Measurements from ENCODE around the gene KCNJ3. TPM values are rescaled to one million over a fixed set of nuclear protein-coding genes. Genes with fewer than 3 reads are reported as not detected.

The KCNJ3 gene
- total RNA-seq, 1 experiment from 2014 or later = 0.11 TPM

- no peak overlapping the region for H2AFZ ChIP-seq (ENCODE audit: low read length)
Measured at GRCh38 chr2:154699575-154699930, 1.1 kb downstream of the KCNJ3 start.

More at GRCh38 chr2:154699575-154699930, 1.1 kb downstream of the KCNJ3 start:
- Histone ChIP-seq H3K4me1 (ENCODE audit: insufficient read depth, low read length) (no peaks in the 10 kb centered on the region), H3K23me2 (ENCODE audit: insufficient read length, low read depth, low read length, poor library complexity, severe bottlenecking) (peaks cover 10% of the 10 kb centered on the region), H4K91ac (ENCODE audit: insufficient read length, low read depth, low read length) (no peak overlapping the region), H3T11ph (ENCODE audit: low read length) (no peak overlapping the region), H3K27me3 (ENCODE audit: insufficient read depth, low read length) (no peaks in the 10 kb centered on the region; the same call in 1 of the 2 replicates), H2BK120ac (ENCODE audit: low read depth, low read length, poor library complexity, severe bottlenecking) (no peak overlapping the region), H2BK12ac (ENCODE audit: insufficient read length, low read depth, low read length) (no peak overlapping the region), H3K4ac (ENCODE audit: low read depth, low read length) (no peak overlapping the region), H2BK20ac (ENCODE audit: low read depth, low read length, poor library complexity, severe bottlenecking) (no peak overlapping the region), H3K4me2 (ENCODE audit: insufficient read depth, insufficient read length, low read length) (no peak overlapping the region), H3K27ac (ENCODE audit: insufficient read length, low read depth, low read length) (no peak overlapping the region), H4K20me1 (ENCODE audit: control insufficient read depth, insufficient read depth, insufficient read length) (no peaks in the 10 kb centered on the region), H3K79me1 (ENCODE audit: insufficient read depth, low read depth, low read length, poor library complexity, severe bottlenecking) (no peaks in the 10 kb centered on the region), H3K14ac (ENCODE audit: insufficient read depth, low read length) (no peak overlapping the region), H3K9me3 (ENCODE audit: control insufficient read depth, low read depth, low read length) (no peaks in the 10 kb centered on the region), H3K79me2 (ENCODE audit: insufficient read depth, low read length) (no peaks in the 10 kb centered on the region), H3K9ac (ENCODE audit: extremely low read depth, insufficient read length, low read length) (no peak overlapping the region), H2AK5ac (ENCODE audit: insufficient read length, low read length) (no peak overlapping the region), H4K5ac (ENCODE audit: insufficient read length, low read depth, low read length) (no peak overlapping the region), H4K8ac (replicated peaks; ENCODE audit: insufficient read length, low read depth, low read length) (no peak overlapping the region), H3K23ac (ENCODE audit: insufficient read length, low read depth, low read length) (no peak overlapping the region), H2BK15ac (ENCODE audit: low read depth, low read length) (no peak overlapping the region), H3K56ac (ENCODE audit: insufficient read length, low read depth, low read length) (no peak overlapping the region), H2BK5ac (ENCODE audit: insufficient read length, low read length) (no peak overlapping the region), H3K18ac (ENCODE audit: insufficient read length, low read depth, low read length) (no peak overlapping the region)
- H3K36me3 Mint-ChIP-seq (ENCODE audit: insufficient read depth in 1 of 3, low read depth in 3 of 3) = peaks cover 0 to 2% (median 0%) of the 10 kb centered on the region in 3 experiments; a peak in 1 of 7 replicates
- peaks cover 12 to 17% of the 10 kb centered on the region in 2 experiments for H3K4me1 Mint-ChIP-seq
- DNase-seq = no peak
- H3K9me3 Mint-ChIP-seq = no peaks in the 10 kb centered on the region
- H3K4me3 Mint-ChIP-seq = peak overlapping the region; percentile 52 to 75
- no CpG with 5 or more reads among the region's 10 CpGs for WGBS (ENCODE audit: extremely low coverage, insufficient read length, low lambda C conversion rate)
- H3K27ac Mint-ChIP-seq = no peak overlapping the region
- H3K27me3 Mint-ChIP-seq (ENCODE audit: low read depth) = peaks cover 48% of the 10 kb centered on the region
- no peak for TF ChIP-seq CTCF (conservative IDR thresholded peaks at IDR 0.05)
